GM12892 (cell line): ENCODE measurements around the gene RAP1GAP.

Experiments
- DNase-seq: peaks from one replicate; pipeline ENCODE4 v3.0.0; 2011; ENCODE audit not compliant: insufficient read length
- FAIRE-seq: peaks from 2 replicates; lab custom pipeline; 2011; peaks lifted over from hg19 to GRCh38; lab: Jason Lieb, UNC
- POLR2A ChIP-seq: IDR thresholded peaks from 2 replicates; pipeline ENCODE4 v1.6.1; 2011; ENCODE audit warnings: low read depth, low read length, control low read depth
- POLR2AphosphoS5 ChIP-seq: IDR thresholded peaks from 2 replicates; pipeline ENCODE4 v1.6.1; 2011; ENCODE audit warnings: low read depth, low read length, control low read depth
- TAF1 ChIP-seq: IDR thresholded peaks from 2 replicates; pipeline ENCODE4 v1.6.1; 2011; ENCODE audit warnings: low read depth, mild to moderate bottlenecking, control low read depth, low read length, borderline replicate concordance

Gene RAP1GAP

GRCh38 chr1:21672478-21673276 is 3.5 kb upstream of the RAP1GAP start:
- DNase-seq (no peak), FAIRE-seq (no peak)
- TF ChIP-seq POLR2AphosphoS5 (no peak), TAF1 (no peak), POLR2A (no peak; the same call in 1 of the 2 replicates)

GRCh38 chr1:21671915-21672314 is 2.8 kb upstream of the RAP1GAP start:
- TF ChIP-seq POLR2A, result no peak
- TF ChIP-seq TAF1, result no peak
- no peak for TF ChIP-seq POLR2AphosphoS5
- DNase-seq (no peak), FAIRE-seq (no peak)

- no peak for TF ChIP-seq POLR2AphosphoS5
- no peak for TF ChIP-seq TAF1
- no peak for TF ChIP-seq POLR2A
- FAIRE-seq (no peak), DNase-seq (no peak)
Observed at GRCh38 chr1:21670956-21671902, 2.1 kb upstream of the RAP1GAP start.

- TF ChIP-seq POLR2AphosphoS5 (no peak), TAF1 (no peak), POLR2A (no peak)
- DNase-seq (no peak), FAIRE-seq (no peak)
Observed at GRCh38 chr1:21670059-21670881, 1.1 kb upstream of the RAP1GAP start.

- TF ChIP-seq POLR2AphosphoS5 (no peak), TAF1 (no peak), POLR2A (no peak)
- DNase-seq (no peak), FAIRE-seq (no peak)
Observed at GRCh38 chr1:21668951-21669257, 253 bp downstream of the RAP1GAP start.

GRCh38 chr1:21668232-21668950 is 766 bp downstream of the RAP1GAP start:
- TF ChIP-seq TAF1, result no peak
- no peak for TF ChIP-seq POLR2A
- TF ChIP-seq POLR2AphosphoS5, result no peak
- DNase-seq, result no peak
- no peak for FAIRE-seq

- FAIRE-seq (no peak), DNase-seq (no peak)
- no peak for TF ChIP-seq TAF1
- no peak for TF ChIP-seq POLR2A
- TF ChIP-seq POLR2AphosphoS5, result no peak
Observed at GRCh38 chr1:21667348-21668231, 1.6 kb downstream of the RAP1GAP start.

GRCh38 chr1:21666576-21667320 is 2.4 kb downstream of the RAP1GAP start:
- TF ChIP-seq POLR2AphosphoS5, result no peak
- TF ChIP-seq POLR2A, result no peak
- no peak for FAIRE-seq
- DNase-seq, result no peak
